HepG2 (cell line): ENCODE results near the gene ARHGAP15. TPM values are rescaled to one million over a fixed set of nuclear protein-coding genes. Genes with fewer than 3 reads are reported as not detected.

ENCODE experiments used
- ATAC-seq: fragments of 200-7000 bp; cut with Tn5 transposase; 3 replicates; pipeline ENCODE4 v1.9.1; 2020; ENCODE audit warnings: mild to moderate bottlenecking, moderate library complexity
- BruUV-seq: library from RNA; stranded (reverse); fragments of 400-500 nt; replicated peaks from 2 replicates; lab custom pipeline; 2021; lab: Mats Ljungman, UMichigan
- CTCF ChIA-PET: fragments of 300-600 bp; formaldehyde crosslinking; extraction: SDS; loops from one replicate; lab custom pipeline; 2021; ENCODE audit warnings: low total read pairs, inconsistent platforms, low intra/inter-chr PET ratio; lab: Yijun Ruan, JAX
- POLR2A ChIA-PET: fragments of 350-600 bp; sonication (Branson Sonifier 250); formaldehyde crosslinking; loops from one replicate; lab custom pipeline; 2020; ENCODE audit warnings: antibody characterized with exemption, inconsistent platforms; lab: Yijun Ruan, JAX
- DNase-seq: peaks from one replicate; pipeline ENCODE4 v3.0.0-alpha.2; 2015; ENCODE audit warnings: low spot score
- FAIRE-seq: peaks from 3 replicates; lab custom pipeline; 2011; peaks lifted over from hg19 to GRCh38; lab: Jason Lieb, UNC
- H2AFZ ChIP-seq: one replicate; pipeline ENCODE4 v1.6.1; 2011; ENCODE audit warnings: low read length, inconsistent platforms
- H3K27ac ChIP-seq: fragments of 300-600 bp; 3 replicates; pipeline ENCODE4 v1.8.0; 2011; ENCODE audit warnings: mixed run types, mild to moderate bottlenecking, mixed read lengths, low read length, inconsistent platforms; ENCODE audit not compliant: insufficient read depth; ENCODE audit errors: extremely low read length
- H3K27me3 ChIP-seq, 2 experiments: fragments of 200-600 bp in 1 of 2; 2 replicates in 1 of 2; 3 replicates in 1 of 2; pipeline versions ENCODE4 v1.6.0 to v1.8.0; 2011; ENCODE audit warnings: low read length in 2 of 2, mild to moderate bottlenecking in 2 of 2, moderate library complexity in 2 of 2, inconsistent platforms in 1 of 2; ENCODE audit not compliant: insufficient read depth in 2 of 2, control insufficient read depth in 1 of 2
- H3K36me3 ChIP-seq, 2 experiments: fragments of 200-600 bp in 1 of 2; replicated peaks in 1 of 2; 2 replicates in 1 of 2; 3 replicates in 1 of 2; pipeline versions ENCODE4 v1.5.1 to v1.8.0; 2011; ENCODE audit warnings: low read length in 2 of 2, inconsistent platforms in 1 of 2; ENCODE audit not compliant: insufficient read depth in 2 of 2, control insufficient read depth in 1 of 2
- H3K4me1 ChIP-seq: 2 replicates; pipeline ENCODE4 v1.5.1; 2012; ENCODE audit warnings: low read length, inconsistent platforms; ENCODE audit not compliant: insufficient read depth
- H3K4me2 ChIP-seq: 2 replicates; pipeline ENCODE4 v1.6.0; 2011; ENCODE audit warnings: low read depth, low read length, inconsistent platforms
- H3K4me3 ChIP-seq, 3 experiments: fragments of 200-600 bp in 1 of 3; sonication (generic), shearing (Covaris generic) in 1 of 3; replicated peaks in 1 of 3; 2 replicates each; pipeline ENCODE4 v1.5.1; 2011 to 2016; ENCODE audit warnings: low read length in 3 of 3, inconsistent platforms in 2 of 3, low read depth in 2 of 3, mild to moderate bottlenecking in 2 of 3, control low read depth in 1 of 3, mixed read lengths in 1 of 3; ENCODE audit not compliant: insufficient read depth in 1 of 3
- H3K79me2 ChIP-seq: one replicate; pipeline ENCODE4 v1.6.1; 2011; ENCODE audit warnings: low read length, inconsistent platforms; ENCODE audit not compliant: insufficient read depth
- H3K9ac ChIP-seq: 2 replicates; pipeline ENCODE4 v1.6.0; 2011; ENCODE audit warnings: mild to moderate bottlenecking, low read depth, low read length, inconsistent platforms; ENCODE audit not compliant: insufficient read depth
- H3K9me3 ChIP-seq: 2 replicates; pipeline ENCODE4 v1.5.1; 2012; ENCODE audit warnings: mild to moderate bottlenecking, low read length
- H4K20me1 ChIP-seq: 2 replicates; pipeline ENCODE4 v1.6.0; 2011; ENCODE audit warnings: inconsistent platforms, mild to moderate bottlenecking, low read length, moderate library complexity; ENCODE audit not compliant: insufficient read depth
- ATAD3A ChIP-seq: sonication (generic); formaldehyde crosslinking; IDR thresholded peaks from 2 replicates; pipeline ENCODE4 v1.4.0; 2020; ENCODE audit warnings: missing genetic modification reagents
- CEBPB ChIP-seq: IDR thresholded peaks from 2 replicates; pipeline ENCODE4 v1.6.1; 2011; ENCODE audit warnings: low read depth, low read length, improper control_type of control experiment, borderline replicate concordance
- THAP11 ChIP-seq: IDR thresholded peaks from 2 replicates; pipeline ENCODE4 v1.6.1; 2016; ENCODE audit warnings: missing biosample characterization, missing genetic modification reagents
- ZBTB1 ChIP-seq: sonication (generic); formaldehyde crosslinking; IDR thresholded peaks from 2 replicates; pipeline ENCODE4 v1.4.0; 2020; ENCODE audit warnings: missing genetic modification reagents, borderline replicate concordance
- WGBS: methylation state at CpG from one replicate; pipeline ENCODE4 v1.1.6; 2017; ENCODE audit warnings: low lambda C conversion rate; 5-methylcytosine and 5-hydroxymethylcytosine counted together
- in situ Hi-C: cut with HindIII; loops from 2 replicates; pipeline ENCODE4 v1.10.0; 2017; ENCODE audit warnings: low pct_unique_long_range_greater_than_20kb; ENCODE audit not compliant: extremely low pct_ligation_motif_present
- intact Hi-C: fragments of 100-400 bp; cut with micrococcal nuclease; formaldehyde crosslinking; loops from one replicate; pipeline ENCODE4 v1.10.0; 2022; ENCODE audit not compliant: unreplicated experiment
- polyA plus RNA-seq, 8 experiments: library from polyadenylated mRNA; depleted of rRNA in 3 of 8; stranded (reverse) in 7 of 8; unstranded in 1 of 8; fragments of >200 nt; fragmentation: Illumina TruSeq in 4 of 8; extraction: Trizol in 4 of 8; gene quantifications; 2 replicates each; pipeline versions ENCODE4 v1.2.1 to v1.2.3, GENCODE V29; 2011 to 2016; ENCODE audit warnings: low read depth in 4 of 8, missing spikeins in 1 of 8, mixed read lengths in 1 of 8; ENCODE audit not compliant: insufficient read depth in 1 of 8
- total RNA-seq, 5 experiments: library from RNA; depleted of rRNA; stranded (reverse); fragments of >200 nt; fragmentation: Illumina TruSeq; extraction: Trizol; gene quantifications; 2 replicates each; pipeline ENCODE4 v1.2.3, GENCODE V29; 2016; ENCODE audit warnings: low read depth in 1 of 5
- TF ChIP-seq, protein P1 (sequence below): sonication (generic); formaldehyde crosslinking; IDR thresholded peaks from 2 replicates; pipeline ENCODE4 v1.5.0; 2020; ENCODE audit warnings: mild to moderate bottlenecking, missing genetic modification reagents, borderline replicate concordance

The ARHGAP15 gene
- total and polyA plus RNA-seq, 2 of the 13 experiments (the other 11 are each of a cell fraction or from before 2014, with no cell fraction given): 0.04 TPM; not detected in 1

GRCh38 chr2:143209570-143210445 is 80.6 kb downstream of the ARHGAP15 start:
- TF ChIP-seq ATAD3A: no peak
- TF ChIP-seq CEBPB: peak; percentile 6; the same call in 1 of the 2 replicates
- BruUV-seq: no TSS peak
- Histone ChIP-seq H3K4me2 (no peak overlapping the region), H3K27me3 (no peaks in the 10 kb centered on the region), H3K4me3 (no peak overlapping the region), H3K79me2 (no peaks in the 10 kb centered on the region), H3K27ac (no peak overlapping the region), H2AFZ (no peak overlapping the region), H3K9me3 (no peaks in the 10 kb centered on the region), H4K20me1 (no peaks in the 10 kb centered on the region), H3K4me1 (no peaks in the 10 kb centered on the region), H3K36me3 (no peaks in the 10 kb centered on the region), H3K9ac (no peak overlapping the region)
- ATAC-seq (no peak), FAIRE-seq (no peak), DNase-seq (no peak)
- in situ Hi-C loops: no loop called here
- CTCF ChIA-PET: no interaction called here
- POLR2A ChIA-PET: no interaction called here
- intact Hi-C loops: no loop called here
- 7% methylated on average over 6 of the region's 6 CpGs for WGBS

DNA sequence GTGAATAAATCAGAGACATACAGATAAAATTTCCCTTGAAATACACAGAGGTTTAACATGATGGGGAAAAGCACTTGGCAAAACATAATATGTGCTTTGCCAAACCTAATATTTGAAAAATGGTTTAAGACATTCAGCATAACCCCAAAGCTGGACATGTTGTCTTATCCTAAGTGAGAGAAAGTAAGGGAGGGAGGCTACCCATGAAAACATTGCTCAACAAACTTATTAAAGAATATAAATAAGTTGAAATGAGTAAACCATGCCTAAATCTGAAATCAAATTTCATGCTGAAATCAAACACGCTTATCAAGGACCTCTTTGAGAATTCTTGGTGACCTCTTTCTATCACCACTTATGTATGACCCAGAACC is 81.2 kb downstream of the ARHGAP15 start:
- POLR2A ChIA-PET: no interaction called here
- FAIRE-seq (no peak), DNase-seq (no peak), ATAC-seq (no peak)
- no TSS peak for BruUV-seq
- Histone ChIP-seq H3K79me2 (no peaks in the 10 kb centered on the region), H3K36me3 (no peaks in the 10 kb centered on the region), H3K27ac (no peak overlapping the region), H3K27me3 (no peaks in the 10 kb centered on the region), H3K4me2 (no peak overlapping the region), H3K9me3 (no peaks in the 10 kb centered on the region), H4K20me1 (no peaks in the 10 kb centered on the region), H3K4me3 (no peak overlapping the region), H3K9ac (no peak overlapping the region), H3K4me1 (no peaks in the 10 kb centered on the region), H2AFZ (no peak overlapping the region)
- in situ Hi-C loops: no loop called here
- intact Hi-C loops: no loop called here
- CTCF ChIA-PET: no interaction called here
- WGBS: 2% methylated on average over 1 of the region's 1 CpG
- TF ChIP-seq, protein P1, sequence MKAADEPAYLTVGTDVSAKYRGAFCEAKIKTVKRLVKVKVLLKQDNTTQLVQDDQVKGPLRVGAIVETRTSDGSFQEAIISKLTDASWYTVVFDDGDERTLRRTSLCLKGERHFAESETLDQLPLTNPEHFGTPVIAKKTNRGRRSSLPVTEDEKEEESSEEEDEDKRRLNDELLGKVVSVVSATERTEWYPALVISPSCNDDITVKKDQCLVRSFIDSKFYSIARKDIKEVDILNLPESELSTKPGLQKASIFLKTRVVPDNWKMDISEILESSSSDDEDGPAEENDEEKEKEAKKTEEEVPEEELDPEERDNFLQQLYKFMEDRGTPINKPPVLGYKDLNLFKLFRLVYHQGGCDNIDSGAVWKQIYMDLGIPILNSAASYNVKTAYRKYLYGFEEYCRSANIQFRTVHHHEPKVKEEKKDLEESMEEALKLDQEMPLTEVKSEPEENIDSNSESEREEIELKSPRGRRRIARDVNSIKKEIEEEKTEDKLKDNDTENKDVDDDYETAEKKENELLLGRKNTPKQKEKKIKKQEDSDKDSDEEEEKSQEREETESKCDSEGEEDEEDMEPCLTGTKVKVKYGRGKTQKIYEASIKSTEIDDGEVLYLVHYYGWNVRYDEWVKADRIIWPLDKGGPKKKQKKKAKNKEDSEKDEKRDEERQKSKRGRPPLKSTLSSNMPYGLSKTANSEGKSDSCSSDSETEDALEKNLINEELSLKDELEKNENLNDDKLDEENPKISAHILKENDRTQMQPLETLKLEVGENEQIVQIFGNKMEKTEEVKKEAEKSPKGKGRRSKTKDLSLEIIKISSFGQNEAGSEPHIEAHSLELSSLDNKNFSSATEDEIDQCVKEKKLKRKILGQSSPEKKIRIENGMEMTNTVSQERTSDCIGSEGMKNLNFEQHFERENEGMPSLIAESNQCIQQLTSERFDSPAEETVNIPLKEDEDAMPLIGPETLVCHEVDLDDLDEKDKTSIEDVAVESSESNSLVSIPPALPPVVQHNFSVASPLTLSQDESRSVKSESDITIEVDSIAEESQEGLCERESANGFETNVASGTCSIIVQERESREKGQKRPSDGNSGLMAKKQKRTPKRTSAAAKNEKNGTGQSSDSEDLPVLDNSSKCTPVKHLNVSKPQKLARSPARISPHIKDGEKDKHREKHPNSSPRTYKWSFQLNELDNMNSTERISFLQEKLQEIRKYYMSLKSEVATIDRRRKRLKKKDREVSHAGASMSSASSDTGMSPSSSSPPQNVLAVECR: no peak
- no peak for TF ChIP-seq ZBTB1 (CRISPR knock-in tag)
- TF ChIP-seq THAP11: no peak
